Measurements from ENCODE around the gene AHRR. TPM values are rescaled to one million over a fixed set of nuclear protein-coding genes. Genes with fewer than 3 reads are reported as not detected.
A peak's percentile ranks its signal among the peaks of the same experiment; 100 is the strongest.
"Not testable (repeated sequence)": the region's sequence is repeated elsewhere in the genome, so short reads cannot be mapped to it uniquely, and the experiment has no call there.

The AHRR gene
- polyA plus RNA-seq (2011; rRNA removed): 1.2 and 1.4 TPM in 2 replicates
- polyA plus RNA-seq (2012; cell fraction: cytosol; rRNA removed): 2.2 and 3.8 TPM in 2 replicates
- 7.3 and 7.8 TPM in 2 replicates for polyA plus RNA-seq (2012; cell fraction: nucleus; rRNA removed)
- 1.7 to 2.3 TPM (median 1.8 TPM) in 3 replicates for polyA plus RNA-seq (2017; fragmentation: RNase III; extraction: RNeasy Plus Mini Kit Qiagen cat#74134 plus additional on column Dnase treatment)
- 0.70 and 1.5 TPM in 2 replicates for polyA minus RNA-seq (2011; rRNA and poly(A)+ RNA removed)

DNA sequence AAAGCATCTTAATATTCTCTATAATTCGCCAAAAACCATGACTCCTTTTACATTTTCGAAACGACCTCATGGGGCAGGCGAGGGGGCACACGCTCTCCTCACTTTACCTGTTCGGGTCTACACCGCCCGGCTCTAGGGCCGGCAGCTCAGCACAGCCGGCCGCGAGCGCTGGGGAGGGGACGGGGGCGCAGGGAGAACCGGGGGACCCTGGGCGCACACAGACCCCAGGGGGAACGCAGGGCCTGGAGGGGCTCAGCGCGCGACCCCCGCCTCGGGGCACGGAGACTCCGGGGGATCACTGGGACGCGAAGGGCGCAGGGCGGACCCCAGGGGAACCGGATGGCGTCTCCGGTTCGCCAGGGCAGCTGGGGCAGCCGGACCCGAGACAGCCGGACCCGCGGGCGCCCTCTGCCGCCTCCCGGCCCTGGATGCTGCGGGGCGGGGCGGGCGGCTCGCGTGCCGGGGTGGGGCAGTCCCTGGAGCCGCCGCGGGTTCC lies at the start of gene AHRR:
TSS of gene AHRR (plus strand) at position 485 of the 496 bp plus-strand sequence. CDS start 22,189 bp downstream, outside the sequence.
- DNase-seq (ENCODE audit: low read depth in 1 of 2, low spot score in 1 of 2) (peak; percentile 57 to 87), FAIRE-seq (no peak), ATAC-seq (peak; percentile 69 to 81)
- POLR2A ChIA-PET: interaction anchor here (0.6 to 1.4 kb wide), 5 partner anchors 21 to 57 kb away, joined by 3 to 6 read pairs (median 4); partner anchors contain the start of gene PDCD6
- peak within 1 kb of the TSS; percentile 81 for H3K4me2 ChIP-seq
- H3K27ac ChIP-seq: peak within 1 kb of the TSS; percentile 56 to 90
- no peaks in the 10 kb centered on the region for H3K9me3 ChIP-seq
- peak in 1 of 2 experiments; percentile 48; a peak in 2 of 5 replicates for TF ChIP-seq RAD21 (conservative IDR thresholded peaks at IDR 0.05 in 1 of 2, IDR thresholded peaks at IDR 0.05 in 1 of 2)
- no peak for TF ChIP-seq CHD4 (IDR thresholded peaks at IDR 0.05; ENCODE audit: borderline replicate concordance)
- no peak for TF ChIP-seq GATA3 (IDR thresholded peaks at IDR 0.05; ENCODE audit: borderline replicate concordance)
- 0 out of 2 replicates have a peak, but pooled peaks have one; percentile 21 for TF ChIP-seq HMGXB4 (CRISPR knock-in tag; IDR thresholded peaks at IDR 0.05; ENCODE audit: borderline replicate concordance)
- TF ChIP-seq RCOR1 (IDR thresholded peaks at IDR 0.05; ENCODE audit: low read depth, low read length): no peak
- no peak for TF ChIP-seq EHF (CRISPR knock-in tag; IDR thresholded peaks at IDR 0.05)
- TF ChIP-seq POLR2A (IDR thresholded peaks at IDR 0.05; ENCODE audit: low read length): 0 out of 2 replicates have a peak, but pooled peaks have one; percentile 11
- TF ChIP-seq SMC3 (IDR thresholded peaks at IDR 0.05): peak; percentile 53
- TF ChIP-seq CBX2 (IDR thresholded peaks at IDR 0.05; ENCODE audit: borderline replicate concordance, low read depth): no peak
- peak; percentile 76; the same call in 1 of the 2 replicates for TF ChIP-seq RNF2 (IDR thresholded peaks at IDR 0.05; ENCODE audit: borderline replicate concordance, low read depth)
- TF ChIP-seq, protein P1, sequence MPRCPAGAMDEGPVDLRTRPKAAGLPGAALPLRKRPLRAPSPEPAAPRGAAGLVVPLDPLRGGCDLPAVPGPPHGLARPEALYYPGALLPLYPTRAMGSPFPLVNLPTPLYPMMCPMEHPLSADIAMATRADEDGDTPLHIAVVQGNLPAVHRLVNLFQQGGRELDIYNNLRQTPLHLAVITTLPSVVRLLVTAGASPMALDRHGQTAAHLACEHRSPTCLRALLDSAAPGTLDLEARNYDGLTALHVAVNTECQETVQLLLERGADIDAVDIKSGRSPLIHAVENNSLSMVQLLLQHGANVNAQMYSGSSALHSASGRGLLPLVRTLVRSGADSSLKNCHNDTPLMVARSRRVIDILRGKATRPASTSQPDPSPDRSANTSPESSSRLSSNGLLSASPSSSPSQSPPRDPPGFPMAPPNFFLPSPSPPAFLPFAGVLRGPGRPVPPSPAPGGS (IDR thresholded peaks at IDR 0.05): no peak
- TF ChIP-seq BHLHE40 (IDR thresholded peaks at IDR 0.05; ENCODE audit: low read depth, low read length): peak; percentile 77
- TF ChIP-seq, protein P2, sequence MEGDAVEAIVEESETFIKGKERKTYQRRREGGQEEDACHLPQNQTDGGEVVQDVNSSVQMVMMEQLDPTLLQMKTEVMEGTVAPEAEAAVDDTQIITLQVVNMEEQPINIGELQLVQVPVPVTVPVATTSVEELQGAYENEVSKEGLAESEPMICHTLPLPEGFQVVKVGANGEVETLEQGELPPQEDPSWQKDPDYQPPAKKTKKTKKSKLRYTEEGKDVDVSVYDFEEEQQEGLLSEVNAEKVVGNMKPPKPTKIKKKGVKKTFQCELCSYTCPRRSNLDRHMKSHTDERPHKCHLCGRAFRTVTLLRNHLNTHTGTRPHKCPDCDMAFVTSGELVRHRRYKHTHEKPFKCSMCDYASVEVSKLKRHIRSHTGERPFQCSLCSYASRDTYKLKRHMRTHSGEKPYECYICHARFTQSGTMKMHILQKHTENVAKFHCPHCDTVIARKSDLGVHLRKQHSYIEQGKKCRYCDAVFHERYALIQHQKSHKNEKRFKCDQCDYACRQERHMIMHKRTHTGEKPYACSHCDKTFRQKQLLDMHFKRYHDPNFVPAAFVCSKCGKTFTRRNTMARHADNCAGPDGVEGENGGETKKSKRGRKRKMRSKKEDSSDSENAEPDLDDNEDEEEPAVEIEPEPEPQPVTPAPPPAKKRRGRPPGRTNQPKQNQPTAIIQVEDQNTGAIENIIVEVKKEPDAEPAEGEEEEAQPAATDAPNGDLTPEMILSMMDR (IDR thresholded peaks at IDR 0.05): peak; percentile 68
- TF ChIP-seq, protein P3, sequence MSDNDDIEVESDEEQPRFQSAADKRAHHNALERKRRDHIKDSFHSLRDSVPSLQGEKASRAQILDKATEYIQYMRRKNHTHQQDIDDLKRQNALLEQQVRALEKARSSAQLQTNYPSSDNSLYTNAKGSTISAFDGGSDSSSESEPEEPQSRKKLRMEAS (IDR thresholded peaks at IDR 0.05): peak; percentile 43; the same call in 1 of the 2 replicates
- TF ChIP-seq ZC3H11A (IDR thresholded peaks at IDR 0.05): no peak
- H3K4me3 ChIP-seq: peak within 1 kb of the TSS; percentile 53
- 2% methylated on average over 16 of the region's 51 CpGs for WGBS (ENCODE audit: missing lambda C conversion rate)
- peaks cover 24% of the 10 kb centered on the region for H3K4me1 ChIP-seq
- CTCF ChIA-PET: interaction anchor here (0.7 to 8.1 kb wide), 13 partner anchors 9 to 579 kb away, joined by 3 to 186 read pairs (median 5); no protein-coding TSS in a partner anchor

GRCh38 chr5:271828-272167 lies 49.7 kb upstream of the AHRR start:
- CTCF ChIA-PET: interaction anchor here (1.4 kb wide), 1 partner anchor 84 kb away, joined by 6 read pairs; no protein-coding TSS in a partner anchor
- Histone ChIP-seq H3K4me2 (peak overlapping the region; percentile 82), H3K4me1 (peaks cover 14% of the 10 kb centered on the region; the same call in 2 of the 3 replicates), H3K4me3 (peak overlapping the region; percentile 85), H3K27ac (peak overlapping the region; percentile 95 to 98)
- not testable (repeated sequence) for FAIRE-seq; H3K9me3 ChIP-seq; DNase-seq (ENCODE audit: low read depth in 1 of 2, low spot score in 1 of 2); ATAC-seq
- POLR2A ChIA-PET: interaction anchor here (1.0 to 1.7 kb wide), 8 partner anchors 11 to 171 kb away, joined by 4 to 20 read pairs (median 6); partner anchors contain the start of genes AHRR, CCDC127, EXOC3 and LRRC14B
- no CpG with 5 or more reads among the region's 41 CpGs for WGBS (ENCODE audit: missing lambda C conversion rate)
- TF ChIP-seq JUN (IDR thresholded peaks at IDR 0.05): peak in 1 of 2 experiments; percentile 18; a peak in 1 of 5 replicates

- 82% methylated on average over 9 of the region's 9 CpGs for WGBS (ENCODE audit: missing lambda C conversion rate)
- FAIRE-seq; H3K27ac ChIP-seq; ATAC-seq; DNase-seq (ENCODE audit: low read depth in 1 of 2, low spot score in 1 of 2); H3K9me3 ChIP-seq; CTCF ChIA-PET; POLR2A ChIA-PET: not testable (repeated sequence)
- Histone ChIP-seq H3K4me2 (peak overlapping the region; percentile 82), H3K4me1 (peaks cover 14% of the 10 kb centered on the region; the same call in 2 of the 3 replicates), H3K4me3 (peak overlapping the region; percentile 85)
Measured at GRCh38 chr5:273091-273490, 48.4 kb upstream of the AHRR start.

GRCh38 chr5:273491-273890 lies 48.0 kb upstream of the AHRR start:
- DNase-seq (ENCODE audit: low read depth in 1 of 2, low spot score in 1 of 2); H3K27ac ChIP-seq; POLR2A ChIA-PET; CTCF ChIA-PET; FAIRE-seq; H3K9me3 ChIP-seq; ATAC-seq; H3K4me3 ChIP-seq: not testable (repeated sequence)
- peak overlapping the region; percentile 82 for H3K4me2 ChIP-seq
- 92% methylated on average over 7 of the region's 7 CpGs for WGBS (ENCODE audit: missing lambda C conversion rate)
- H3K4me1 ChIP-seq: peaks cover 14% of the 10 kb centered on the region; the same call in 2 of the 3 replicates

DNA sequence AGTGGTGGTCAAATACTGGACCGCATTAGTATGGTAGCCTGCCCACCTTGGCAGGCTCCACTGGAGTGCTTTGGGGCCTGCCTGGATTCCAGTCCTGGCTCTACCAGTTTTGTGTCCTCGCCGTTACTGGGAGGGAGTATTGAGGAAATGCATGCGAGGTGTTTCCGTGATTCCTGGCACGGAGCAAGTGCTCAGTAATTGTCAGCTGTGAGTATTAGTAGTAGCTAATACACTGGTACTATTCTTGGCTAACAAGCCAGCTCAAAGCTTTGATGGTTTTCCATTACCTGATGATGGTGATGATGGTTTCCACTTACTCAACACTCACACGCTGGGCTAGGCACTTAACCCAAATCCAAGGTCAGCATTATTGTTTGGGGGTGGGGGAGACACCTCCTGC lies 47.2 kb upstream of the AHRR start:
- CTCF ChIA-PET; ATAC-seq; H3K9me3 ChIP-seq; POLR2A ChIA-PET; FAIRE-seq; DNase-seq (ENCODE audit: low read depth in 1 of 2, low spot score in 1 of 2); H3K27ac ChIP-seq; H3K4me3 ChIP-seq; H3K4me2 ChIP-seq: not testable (repeated sequence)
- peaks cover 14% of the 10 kb centered on the region; the same call in 2 of the 3 replicates for H3K4me1 ChIP-seq
- 98% methylated on average over 6 of the region's 7 CpGs for WGBS (ENCODE audit: missing lambda C conversion rate)
